NCI-H1048 (cell line): ENCODE results near the gene DDX17.
A peak's percentile ranks its signal among the peaks of the same experiment; 100 is the strongest.

Experiments used
- DNase-seq: peaks from one replicate; lab custom pipeline; 2025; lab: John Stamatoyannopoulos, UW

The DDX17 gene

DNA sequence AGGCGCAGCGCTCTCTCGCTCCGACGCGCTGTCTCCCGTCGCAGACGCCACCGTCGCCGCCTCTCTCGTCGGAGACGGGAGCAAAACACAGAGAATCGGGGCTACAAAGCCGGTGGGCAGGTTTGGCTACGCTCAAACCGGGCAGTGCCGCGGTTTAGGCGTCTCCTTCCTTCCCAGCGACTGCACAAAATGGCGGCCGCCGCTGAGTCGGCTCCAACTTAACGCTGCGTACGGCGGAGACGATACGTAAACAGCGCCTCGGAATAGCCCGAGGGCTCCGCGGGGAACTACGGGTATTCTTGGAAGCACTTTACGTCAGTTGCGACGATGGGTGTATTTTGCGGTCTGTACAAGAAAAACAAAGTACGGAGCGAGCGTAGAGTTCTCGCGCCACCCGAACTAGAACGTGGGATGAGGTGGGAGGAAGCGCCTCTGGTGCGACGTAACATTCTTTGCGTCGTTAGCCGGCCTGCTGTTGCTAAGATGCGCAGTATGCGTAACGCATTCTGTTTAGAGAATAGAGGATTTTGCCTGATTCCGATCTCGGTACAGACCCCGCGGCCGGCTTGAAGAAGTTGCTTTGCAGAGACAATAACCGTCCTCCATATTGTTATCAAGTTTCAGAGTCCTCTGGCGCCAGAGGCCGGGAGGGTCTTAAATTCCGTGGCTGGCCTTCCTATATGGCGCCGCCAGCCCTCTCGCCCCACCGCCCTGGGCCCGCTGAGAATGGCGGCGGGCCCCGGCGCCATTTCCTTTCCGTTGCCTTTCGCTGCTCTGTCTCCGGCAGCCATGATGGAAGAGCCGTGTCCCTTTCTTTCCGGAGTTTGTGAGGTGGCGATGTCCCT, at the start of gene DDX17:
Gene DDX17, minus strand, starts transcription at position 194 of the 845 bp plus-strand sequence.
- DNase-seq: peak; percentile 95

DNA sequence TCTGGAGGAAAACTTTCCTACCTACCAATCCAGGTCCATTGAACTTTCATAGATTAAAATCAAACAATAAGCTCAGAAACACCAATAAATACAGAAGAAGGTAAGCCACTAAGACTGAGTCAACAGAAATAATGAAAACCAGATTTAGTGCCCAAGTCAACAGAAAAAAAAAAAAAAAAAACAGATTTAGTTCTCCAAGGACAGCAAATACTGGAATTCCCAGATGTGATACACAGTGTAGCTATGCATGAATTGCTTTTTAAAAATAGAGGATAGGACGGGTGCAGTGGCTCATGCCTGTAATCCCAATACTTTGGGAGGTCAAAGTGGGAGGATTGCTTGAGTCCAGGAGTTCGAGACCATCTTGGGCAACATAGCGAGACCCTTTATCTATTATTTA, 48.2 kb upstream of the DDX17 start:
- DNase-seq: no peak

DNA sequence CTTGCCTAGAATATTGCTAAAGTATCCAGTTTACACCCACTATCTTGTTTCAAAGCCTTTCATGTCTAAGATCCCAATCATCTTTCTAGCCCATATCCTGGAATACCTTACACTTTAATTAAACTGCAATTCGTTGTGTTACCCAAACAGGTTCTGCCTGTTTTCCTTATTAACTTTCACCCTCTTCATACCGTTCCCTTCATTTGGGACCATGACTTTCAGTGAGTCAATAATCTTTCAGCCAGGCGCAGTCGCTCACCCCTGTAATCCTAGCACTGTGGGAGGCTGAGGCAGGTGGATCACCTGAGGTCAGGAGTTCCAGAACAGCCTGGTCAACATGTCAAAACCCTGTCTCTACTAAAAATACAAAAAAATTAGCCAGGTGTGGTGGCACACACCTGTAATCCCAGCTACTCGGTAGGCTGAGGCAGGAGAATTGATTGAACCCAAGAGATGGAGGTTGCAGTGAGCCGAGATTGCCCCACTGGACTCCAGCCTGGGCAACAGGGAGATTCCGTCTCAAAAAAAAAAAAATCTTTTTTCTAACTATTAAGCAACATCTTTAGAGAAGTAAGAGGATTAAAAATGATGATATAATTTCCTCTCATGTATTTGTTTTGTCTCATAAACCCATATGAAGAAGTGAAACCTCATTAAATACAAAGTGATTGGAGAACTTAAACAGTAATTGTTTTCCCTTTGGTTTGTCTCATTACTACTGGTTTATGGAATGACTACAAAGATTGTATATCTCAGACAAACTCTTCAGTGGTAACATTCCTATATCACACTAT, 43.2 kb upstream of the DDX17 start:
- no peak for DNase-seq

DNA sequence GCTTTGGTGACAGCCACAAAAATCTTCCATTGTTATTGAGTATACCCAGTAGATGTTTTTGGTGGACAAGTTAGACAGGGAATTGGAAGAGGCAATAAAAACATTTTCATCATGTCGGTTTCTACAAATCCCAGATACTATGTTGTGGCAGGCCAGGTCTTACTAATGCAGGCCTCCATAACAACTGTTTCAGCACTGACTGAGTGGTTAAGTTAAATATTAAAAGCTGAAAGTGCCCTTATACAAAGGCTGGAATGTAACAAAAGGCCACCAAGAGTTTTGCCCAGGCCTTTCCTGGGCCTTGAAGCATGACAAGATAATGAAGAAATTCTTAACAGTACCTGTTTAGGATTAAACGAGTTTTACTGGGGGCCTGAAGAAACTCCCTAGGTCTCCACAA, 34.6 kb upstream of the DDX17 start:
- DNase-seq: no peak

DNA sequence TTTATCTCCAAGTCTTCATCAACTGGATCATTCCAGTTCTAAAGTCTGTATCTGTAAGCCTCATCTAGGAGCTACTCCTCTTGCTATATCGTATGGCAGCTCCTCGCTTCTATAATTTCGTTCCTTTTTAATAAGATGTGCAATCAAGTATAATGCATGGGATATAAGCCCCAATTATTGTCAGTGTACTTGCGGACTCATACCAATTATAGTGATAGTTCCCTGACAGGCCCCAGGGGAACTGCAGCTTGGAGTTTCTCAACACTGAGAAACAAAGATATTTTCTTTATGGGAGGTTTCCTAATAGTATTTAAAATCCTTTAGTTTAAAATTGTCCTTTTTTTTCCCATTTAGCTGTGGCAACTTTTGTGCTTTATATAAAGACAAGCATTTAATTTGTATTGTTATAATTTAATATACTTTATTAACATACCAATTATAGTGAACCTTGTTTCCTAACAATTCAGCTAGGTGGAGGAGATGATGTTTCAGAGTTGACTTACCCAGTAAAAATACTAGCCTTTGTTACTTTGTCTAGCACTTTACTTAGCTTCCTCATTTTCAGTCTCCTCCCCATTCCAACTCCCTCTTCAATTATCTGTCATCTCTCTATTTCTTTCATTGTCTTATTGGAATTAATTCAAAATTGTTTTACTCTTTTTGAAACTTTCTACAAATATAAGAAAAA, 25.3 kb upstream of the DDX17 start:
- DNase-seq: no peak

DNA sequence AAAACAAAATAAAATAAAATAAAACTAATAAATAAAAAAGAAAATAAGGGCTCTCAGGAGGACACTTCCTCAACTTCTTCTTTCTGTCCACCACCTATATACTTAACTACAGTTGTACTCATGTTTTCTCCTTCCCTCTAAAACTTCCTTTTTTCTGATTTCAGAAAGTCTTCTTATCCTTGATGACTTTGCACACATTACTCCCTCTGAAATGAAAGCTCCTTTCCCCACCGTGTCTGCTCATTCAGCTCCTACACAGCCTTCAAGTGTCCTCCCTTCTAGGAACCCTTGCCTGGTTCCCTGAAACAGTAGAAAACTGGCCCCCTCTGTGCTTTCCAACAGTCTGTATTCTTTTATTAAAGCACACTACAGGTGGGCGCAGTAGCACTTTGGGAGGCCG, 18.3 kb upstream of the DDX17 start:
- no peak for DNase-seq

DNA sequence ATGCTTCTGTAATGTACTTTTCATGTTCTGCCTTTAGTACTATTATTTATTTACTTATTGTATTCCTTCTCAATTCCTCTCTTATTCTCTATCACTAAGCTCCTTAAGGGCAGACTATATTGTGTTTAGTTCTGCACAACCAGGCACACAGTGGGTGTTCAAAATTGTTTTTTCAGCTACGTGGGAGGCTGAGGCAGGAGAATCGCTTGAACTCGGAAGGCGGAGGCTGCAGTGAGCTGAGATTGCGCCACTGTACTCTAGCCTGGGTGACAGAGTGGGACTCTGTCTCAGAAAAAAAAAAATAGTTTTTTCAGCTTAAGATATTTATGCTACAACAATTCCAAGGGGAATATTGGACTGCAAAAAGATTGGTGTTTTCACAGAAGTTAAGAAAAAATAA, 17.4 kb upstream of the DDX17 start:
- no peak for DNase-seq

DNA sequence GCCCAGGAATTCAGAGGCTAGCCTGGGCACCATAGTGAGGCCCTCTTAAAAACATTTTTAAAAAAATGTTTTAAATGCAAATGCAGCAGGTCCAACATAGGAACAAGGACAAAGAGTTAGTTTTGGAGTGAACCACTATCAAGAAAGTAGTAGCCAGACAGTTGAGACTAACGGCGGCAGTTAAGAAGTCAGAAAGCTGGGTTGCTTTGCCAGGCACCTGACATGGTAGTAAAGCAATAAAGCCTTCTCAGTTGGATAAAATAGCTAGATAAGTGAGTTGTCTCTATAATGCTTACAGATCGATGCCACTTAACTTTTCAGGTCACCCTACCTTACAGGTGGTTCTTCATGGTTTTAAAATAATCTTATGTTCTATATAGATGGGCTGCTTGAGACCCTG, 16.9 kb upstream of the DDX17 start:
- DNase-seq: no peak

DNA sequence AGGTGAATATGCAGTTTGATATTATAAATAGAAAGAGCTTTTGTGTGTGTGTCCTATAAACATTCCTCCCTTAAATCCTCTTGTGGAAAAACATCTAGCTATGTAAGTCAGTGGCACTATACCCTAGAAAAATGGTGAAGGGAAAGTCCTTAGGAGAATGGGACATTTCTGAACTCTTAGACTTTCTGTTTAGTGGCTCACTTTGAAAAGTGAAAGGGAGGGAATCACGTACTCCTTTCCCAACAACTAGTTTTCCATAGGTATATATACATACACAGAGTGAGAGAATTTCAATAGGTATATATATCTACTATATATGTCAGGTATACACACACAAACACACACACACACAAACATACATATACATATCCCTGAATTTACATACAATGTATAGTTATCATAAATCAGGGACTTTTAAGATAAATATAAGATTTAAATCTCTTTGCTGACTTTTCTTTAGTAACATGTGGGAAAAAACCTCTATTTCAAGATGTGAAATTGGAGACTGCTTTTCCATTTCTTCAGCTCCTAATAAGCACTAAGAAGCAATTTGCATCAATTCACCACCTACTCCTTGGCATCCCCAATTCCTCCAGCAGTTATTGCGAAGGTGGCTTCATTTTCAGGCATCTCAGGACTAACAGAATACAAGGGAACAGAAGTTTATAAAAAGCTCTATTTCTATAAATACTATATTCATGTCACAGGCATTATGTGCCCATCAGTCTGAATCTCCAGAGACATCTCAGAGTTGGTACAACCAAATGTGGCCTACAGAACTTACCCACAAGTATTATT, 13.5 kb upstream of the DDX17 start:
- DNase-seq: no peak

DNA sequence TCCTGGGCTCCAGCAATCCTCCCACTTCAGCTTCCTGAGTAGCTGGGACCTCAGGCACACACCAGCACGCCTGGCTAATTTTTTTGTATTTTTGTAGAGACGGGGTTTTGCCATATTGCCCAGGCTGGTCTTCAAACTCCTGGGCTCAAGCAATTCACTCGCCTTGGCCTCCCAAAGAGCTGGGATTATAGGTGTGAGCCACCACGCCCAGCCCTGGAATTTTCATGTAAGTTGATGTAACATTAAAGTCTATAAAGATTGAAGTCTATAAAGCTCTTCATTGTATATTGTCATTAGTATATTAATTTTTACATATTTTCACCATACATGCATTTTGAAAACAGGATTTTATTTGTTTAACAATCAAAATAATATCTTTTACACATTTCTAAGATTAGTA, 12.5 kb upstream of the DDX17 start:
- DNase-seq: no peak

DNA sequence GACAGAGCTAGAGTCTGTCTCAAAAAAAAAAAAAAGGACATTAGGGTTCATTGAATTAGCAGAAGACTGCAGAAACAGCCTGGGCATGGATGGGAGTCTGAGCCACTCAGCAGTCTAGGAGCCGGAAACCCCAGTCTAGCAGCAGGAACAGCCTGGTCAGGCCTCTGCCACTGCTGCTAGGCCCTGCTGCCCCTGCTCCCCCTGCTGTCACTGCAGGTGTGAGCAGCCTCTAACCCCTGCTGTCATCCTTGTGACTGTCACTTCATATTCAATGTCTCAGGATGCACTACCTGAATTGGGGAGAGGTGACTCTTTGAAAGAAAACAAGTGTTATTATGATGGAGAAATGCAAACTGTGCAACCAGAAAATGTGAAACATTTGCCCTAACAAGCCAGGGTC, 7.0 kb upstream of the DDX17 start:
- DNase-seq: no peak

DNA sequence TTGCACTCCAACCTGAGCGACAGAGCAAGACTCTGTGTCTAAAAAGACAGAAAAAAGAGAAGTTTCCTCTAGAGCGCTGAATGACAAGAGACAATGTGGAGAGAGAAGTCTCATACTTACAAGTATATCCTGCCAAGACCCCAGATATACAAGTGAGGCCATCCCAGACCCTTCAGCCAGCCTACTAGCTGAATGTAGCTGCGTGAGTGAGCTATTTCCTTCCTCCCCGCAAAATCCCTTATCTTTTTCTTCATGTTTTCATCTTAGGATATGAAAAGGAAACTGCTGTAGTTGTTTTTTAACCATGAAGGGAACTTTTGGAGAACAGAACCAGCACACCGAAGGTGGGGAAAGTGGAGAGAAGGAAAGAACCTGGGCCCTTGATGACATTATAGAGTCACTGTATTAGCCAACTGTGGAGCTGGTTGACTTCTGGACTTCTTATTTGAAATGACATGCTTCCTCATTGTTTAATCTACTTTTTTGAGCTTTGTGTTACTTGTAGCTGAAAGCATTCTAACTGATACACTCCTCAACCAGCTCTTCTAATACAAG, 4.4 kb upstream of the DDX17 start:
- DNase-seq: no peak

DNA sequence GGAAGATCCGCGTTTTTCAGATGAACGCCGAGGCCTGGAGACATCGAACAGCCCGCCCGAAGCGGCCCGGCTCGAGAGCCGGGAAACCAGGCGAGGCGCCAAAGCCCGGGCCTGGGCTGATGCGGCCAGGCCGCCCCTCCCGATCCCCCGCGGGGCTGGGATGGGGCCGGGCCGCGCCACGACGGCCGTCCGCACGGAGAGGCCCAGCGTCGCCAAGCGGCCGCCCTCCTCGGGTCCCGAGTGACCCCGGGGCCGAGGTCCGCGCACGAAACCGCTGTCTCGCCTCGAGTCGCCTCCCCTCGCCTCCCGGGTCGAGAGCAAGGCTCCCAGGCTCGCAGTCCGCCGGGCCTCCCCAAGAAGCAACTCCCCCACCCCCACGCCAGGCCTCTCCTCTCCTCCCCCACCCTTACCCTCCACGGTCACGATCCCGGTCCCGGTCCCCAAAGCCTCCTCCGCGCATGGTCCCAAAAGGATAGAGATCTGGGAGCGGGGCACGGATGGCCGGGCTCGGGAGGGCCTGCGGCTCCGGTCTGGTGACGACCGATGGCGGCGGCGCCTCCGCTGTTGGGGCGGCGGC, 482 bp downstream of the DDX17 start:
- no peak for DNase-seq

DNA sequence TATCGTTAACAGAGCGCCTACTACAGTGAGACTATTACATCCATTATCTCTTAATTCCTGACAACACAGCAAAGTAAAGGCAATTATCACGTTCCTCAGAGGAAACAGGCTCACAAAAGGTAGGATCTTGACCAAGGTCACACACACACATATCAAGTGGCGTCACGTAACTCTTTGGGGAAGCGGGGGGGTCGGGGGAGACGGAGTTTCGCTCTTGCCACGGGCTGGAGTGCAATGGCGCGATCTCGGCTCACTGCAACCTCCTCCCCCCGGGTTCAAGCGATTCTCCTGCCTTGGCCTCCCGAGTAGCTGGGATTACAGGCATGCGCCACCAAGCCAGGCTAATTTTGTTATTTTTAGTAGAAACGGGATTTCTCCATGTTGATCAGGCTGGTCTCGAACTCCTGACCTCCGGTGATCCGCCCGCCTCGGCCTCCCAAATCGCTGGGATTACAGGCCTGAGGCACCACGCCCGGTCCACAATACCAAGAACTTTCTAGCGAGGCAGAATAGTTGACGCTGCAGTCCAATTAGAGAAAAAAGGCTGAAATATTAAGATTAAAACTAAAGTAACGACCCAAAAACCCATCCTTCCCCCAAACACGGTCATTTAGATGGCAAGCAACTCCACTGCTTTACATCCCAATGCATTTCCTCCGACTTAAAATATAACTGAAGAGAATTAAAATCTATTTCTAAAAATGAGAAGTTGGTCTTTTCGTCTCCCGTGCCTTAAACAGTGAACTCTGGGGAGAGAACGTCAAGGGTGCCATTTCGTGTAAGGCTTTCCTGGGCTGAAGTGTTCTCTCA, 1.2 kb downstream of the DDX17 start:
- DNase-seq: no peak

DNA sequence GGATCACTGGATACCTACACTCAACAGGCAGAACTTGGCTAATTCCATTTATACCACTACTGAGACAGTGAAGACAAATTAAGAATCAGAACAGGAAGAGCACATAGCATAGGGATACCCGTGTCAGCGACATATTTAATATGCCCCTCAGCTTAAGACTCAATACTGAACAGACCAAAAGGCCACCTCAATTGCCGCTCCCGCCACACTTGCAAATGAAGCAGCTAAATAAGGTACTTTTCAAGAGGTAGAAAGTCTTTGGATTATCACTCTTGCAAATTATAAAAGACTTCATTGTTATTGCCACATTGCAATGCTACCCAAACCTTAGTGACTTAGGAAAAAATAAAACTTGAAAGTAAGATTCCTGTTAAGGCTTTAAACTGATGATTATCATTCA, 3.1 kb downstream of the DDX17 start:
- no peak for DNase-seq

DNA sequence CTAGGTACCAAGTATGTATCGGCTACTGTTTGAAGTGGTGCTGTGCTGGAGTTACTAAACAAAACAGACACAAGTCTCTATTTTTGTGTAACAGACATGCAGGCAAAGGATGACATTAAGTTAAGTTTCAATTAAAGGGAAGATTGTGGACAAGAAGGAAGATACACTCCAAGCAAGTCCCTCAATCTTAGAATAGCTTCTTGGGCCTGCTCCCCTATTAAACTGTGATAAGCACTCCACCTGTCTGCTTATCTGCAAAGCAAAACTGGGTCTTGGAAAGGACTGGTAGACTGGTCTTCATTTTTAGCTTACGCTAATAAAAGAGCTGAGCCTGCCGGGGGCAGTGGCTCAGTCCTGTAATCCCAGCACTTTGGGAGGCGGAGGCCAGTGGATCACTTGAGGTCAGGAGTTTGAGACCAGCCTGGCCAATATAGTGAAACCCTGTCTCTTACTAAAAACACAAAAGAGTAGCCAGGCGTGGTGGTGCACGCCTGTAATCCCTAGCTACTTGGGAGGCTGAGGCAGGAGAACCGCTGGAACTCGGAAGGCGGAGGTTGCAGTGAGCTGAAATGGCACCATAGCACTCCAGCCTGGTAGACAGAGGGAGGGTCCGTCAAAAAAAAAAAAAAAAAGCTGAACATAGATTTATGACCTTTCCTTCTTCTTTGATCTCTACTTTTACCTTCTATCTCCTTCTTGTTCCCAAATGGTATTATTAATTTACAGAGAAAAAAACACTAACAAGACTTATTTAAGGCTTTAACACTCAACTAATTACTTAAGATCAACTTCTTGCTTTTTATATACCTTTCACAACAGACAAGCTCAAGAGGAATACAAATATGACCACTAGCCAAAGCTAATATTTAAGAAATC, 4.1 kb downstream of the DDX17 start:
- no peak for DNase-seq

DNA sequence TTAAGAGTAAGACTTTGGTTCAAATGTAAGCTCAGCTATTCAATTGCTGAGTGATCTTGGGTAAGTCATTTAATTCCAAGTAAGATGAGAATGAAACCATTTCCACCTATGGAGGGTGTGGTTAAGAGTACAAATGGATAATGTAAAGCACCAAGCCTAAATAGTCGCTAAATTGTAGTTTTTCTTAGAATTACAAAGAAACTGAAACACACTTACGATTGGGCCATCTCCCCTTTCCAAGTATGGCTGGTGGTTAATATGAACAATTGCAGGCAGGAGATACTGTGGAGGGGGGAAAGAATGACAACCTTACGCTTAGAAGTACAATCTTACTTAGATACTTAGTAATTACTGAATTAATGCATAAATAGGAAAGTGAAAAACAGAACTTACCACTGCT, 8.2 kb downstream of the DDX17 start:
- DNase-seq: no peak

DNA sequence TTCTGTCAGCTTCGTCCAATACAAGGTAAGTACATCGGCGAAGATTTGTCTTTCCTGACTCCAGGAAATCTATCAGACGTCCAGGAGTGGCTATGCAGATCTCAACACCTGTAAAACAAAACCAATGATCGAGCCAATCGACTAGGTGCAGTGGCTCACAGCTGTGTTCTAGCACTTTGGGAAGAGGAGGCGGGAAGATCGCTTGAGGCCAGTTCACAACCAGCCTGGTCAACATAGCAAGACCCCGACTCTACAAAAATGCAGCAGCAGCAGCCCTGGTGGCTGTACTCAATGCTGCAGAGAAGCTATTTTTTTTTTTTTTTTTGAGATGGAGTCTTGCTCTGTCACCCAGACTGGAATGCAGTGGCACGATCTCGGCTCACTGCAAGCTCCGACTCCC, 11.2 kb downstream of the DDX17 start:
- no peak for DNase-seq

DNA sequence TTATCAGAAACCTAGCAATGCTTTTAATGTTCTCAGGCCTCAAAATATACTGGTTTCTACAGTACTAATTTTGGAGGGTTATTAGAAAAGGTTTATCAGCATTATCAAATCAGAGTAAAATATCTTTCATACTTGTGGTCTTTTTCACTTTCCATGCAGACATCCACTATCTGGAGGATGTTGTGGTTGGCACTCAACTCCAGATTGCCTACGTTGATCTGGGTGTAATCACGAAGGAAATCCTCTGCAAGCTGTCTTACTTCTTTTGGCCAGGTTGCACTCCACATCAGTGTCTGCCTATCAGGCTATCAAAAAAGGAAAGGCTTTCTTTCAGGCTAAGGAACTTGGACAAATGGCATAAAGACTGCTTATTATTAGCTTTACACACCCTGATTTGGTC, 11.6 kb downstream of the DDX17 start:
- DNase-seq: no peak
